HEK293 (cell line): ENCODE data around the gene TRMT61A.

Source experiments
- AEBP2 ChIP-seq: fragments of 450-650 bp; formaldehyde crosslinking; IDR thresholded peaks from 2 replicates; pipeline ENCODE4 v1.5.1; 2016; ENCODE audit warnings: missing biosample characterization, missing genetic modification characterization, borderline replicate concordance
- ELK4 ChIP-seq: IDR thresholded peaks from 2 replicates; pipeline ENCODE4 v1.6.1; 2011; ENCODE audit warnings: mild to moderate bottlenecking, low read depth, low read length, borderline replicate concordance
- FEZF1 ChIP-seq: fragments of 450-650 bp; formaldehyde crosslinking; IDR thresholded peaks from 2 replicates; pipeline ENCODE4 v1.5.1; 2016; ENCODE audit warnings: missing biosample characterization, missing genetic modification characterization
- HOXC10 ChIP-seq: sonication (generic); formaldehyde crosslinking; IDR thresholded peaks from 2 replicates; pipeline ENCODE4 v1.8.1; 2023; ENCODE audit warnings: mild to moderate bottlenecking, missing genetic modification reagents
- KLF7 ChIP-seq: fragments of 450-650 bp; formaldehyde crosslinking; IDR thresholded peaks from 2 replicates; pipeline ENCODE4 v1.5.1; 2016; ENCODE audit warnings: missing biosample characterization, missing genetic modification characterization, borderline replicate concordance
- KLF9 ChIP-seq: fragments of 450-650 bp; formaldehyde crosslinking; IDR thresholded peaks from 2 replicates; pipeline ENCODE4 v1.5.1; 2016; ENCODE audit warnings: missing biosample characterization, missing genetic modification characterization, low read depth
- PRDM6 ChIP-seq: fragments of 450-650 bp; formaldehyde crosslinking; IDR thresholded peaks from 2 replicates; pipeline ENCODE4 v1.5.1; 2017; ENCODE audit warnings: missing biosample characterization, missing genetic modification characterization
- REST ChIP-seq: fragments of 450-650 bp; formaldehyde crosslinking; IDR thresholded peaks from 2 replicates; pipeline ENCODE4 v1.5.1; 2016; ENCODE audit warnings: missing biosample characterization, missing genetic modification characterization
- ZBTB20 ChIP-seq: fragments of 450-650 bp; formaldehyde crosslinking; IDR thresholded peaks from 2 replicates; pipeline ENCODE4 v1.5.1; 2016; ENCODE audit warnings: missing biosample characterization, missing genetic modification characterization
- ZBTB21 ChIP-seq: fragments of 450-650 bp; formaldehyde crosslinking; IDR thresholded peaks from 2 replicates; pipeline ENCODE4 v1.5.1; 2017; ENCODE audit warnings: missing biosample characterization, missing genetic modification characterization
- ZBTB44 ChIP-seq: fragments of 450-650 bp; IDR thresholded peaks from 2 replicates; pipeline ENCODE4 v1.5.1; 2018; ENCODE audit warnings: missing biosample characterization, mild to moderate bottlenecking, missing genetic modification characterization
- ZBTB48 ChIP-seq: fragments of 450-650 bp; formaldehyde crosslinking; IDR thresholded peaks from 2 replicates; pipeline ENCODE4 v1.5.1; 2016; ENCODE audit warnings: missing biosample characterization, missing genetic modification characterization
- ZBTB7A ChIP-seq: fragments of 450-650 bp; formaldehyde crosslinking; IDR thresholded peaks from 2 replicates; pipeline ENCODE4 v1.5.1; 2016; ENCODE audit warnings: low read depth, missing biosample characterization, missing genetic modification characterization
- ZFHX2 ChIP-seq: fragments of 450-650 bp; formaldehyde crosslinking; conservative IDR thresholded peaks from 2 replicates; pipeline ENCODE4 v1.5.1; 2016; ENCODE audit warnings: missing biosample characterization, missing genetic modification characterization
- ZNF16 ChIP-seq: fragments of 450-650 bp; formaldehyde crosslinking; IDR thresholded peaks from 2 replicates; pipeline ENCODE4 v1.5.1; 2016; ENCODE audit warnings: low read depth, missing biosample characterization, missing genetic modification characterization
- ZNF202 ChIP-seq: fragments of 450-650 bp; formaldehyde crosslinking; IDR thresholded peaks from 2 replicates; pipeline ENCODE4 v1.5.1; 2016; ENCODE audit warnings: missing biosample characterization, missing genetic modification characterization, borderline replicate concordance
- ZNF280D ChIP-seq: fragments of 450-650 bp; formaldehyde crosslinking; IDR thresholded peaks from 2 replicates; pipeline ENCODE4 v1.5.1; 2016; ENCODE audit warnings: missing biosample characterization, missing genetic modification characterization
- ZNF292 ChIP-seq: fragments of 450-650 bp; formaldehyde crosslinking; IDR thresholded peaks from 2 replicates; pipeline ENCODE4 v1.5.1; 2016; ENCODE audit warnings: low read depth, missing biosample characterization, missing genetic modification characterization, borderline replicate concordance
- ZNF433 ChIP-seq: fragments of 450-650 bp; formaldehyde crosslinking; IDR thresholded peaks from 2 replicates; pipeline ENCODE4 v1.5.1; 2016; ENCODE audit warnings: missing biosample characterization, missing genetic modification characterization, low read depth
- ZNF544 ChIP-seq: fragments of 450-650 bp; formaldehyde crosslinking; IDR thresholded peaks from 2 replicates; pipeline ENCODE4 v1.5.0; 2017; ENCODE audit warnings: missing biosample characterization, missing genetic modification characterization
- ZNF549 ChIP-seq: fragments of 450-650 bp; IDR thresholded peaks from 2 replicates; pipeline ENCODE4 v1.5.1; 2018; ENCODE audit warnings: missing biosample characterization, missing genetic modification characterization, mild to moderate bottlenecking, inconsistent platforms, moderate library complexity
- ZNF561 ChIP-seq: fragments of 450-650 bp; IDR thresholded peaks from 2 replicates; pipeline ENCODE4 v1.5.1; 2018; ENCODE audit warnings: missing biosample characterization, missing genetic modification characterization, borderline replicate concordance
- ZNF600 ChIP-seq: fragments of 450-650 bp; formaldehyde crosslinking; IDR thresholded peaks from 2 replicates; pipeline ENCODE4 v1.5.1; 2016; ENCODE audit warnings: missing biosample characterization, missing genetic modification characterization
- ZNF658 ChIP-seq: fragments of 450-650 bp; formaldehyde crosslinking; IDR thresholded peaks from 2 replicates; pipeline ENCODE4; 2016; ENCODE audit warnings: missing biosample characterization, missing genetic modification characterization
- ZNF791 ChIP-seq: fragments of 450-650 bp; formaldehyde crosslinking; IDR thresholded peaks from 2 replicates; pipeline ENCODE4 v1.5.1; 2016; ENCODE audit warnings: missing biosample characterization, missing genetic modification characterization
- ZNF837 ChIP-seq: fragments of 450-650 bp; formaldehyde crosslinking; IDR thresholded peaks from 2 replicates; pipeline ENCODE4 v1.5.1; 2016; ENCODE audit warnings: missing biosample characterization, missing genetic modification characterization
- ZSCAN23 ChIP-seq: fragments of 450-650 bp; formaldehyde crosslinking; IDR thresholded peaks from 2 replicates; pipeline ENCODE4 v1.5.1; 2016; ENCODE audit warnings: missing biosample characterization, missing genetic modification characterization

The TRMT61A gene

GRCh38 chr14:103520657-103521437, 8.1 kb upstream of the TRMT61A start (continued):
- no peak for TF ChIP-seq ZNF433 (tag by site-specific recombination)
- peak; percentile 83 for TF ChIP-seq ZNF600 (tag by site-specific recombination)
- TF ChIP-seq ZNF837 (tag by site-specific recombination) = peak; percentile 87
- TF ChIP-seq ZNF549 (tag by site-specific recombination) = no peak
- peak; percentile 99 for TF ChIP-seq ZFHX2 (tag by site-specific recombination)
- no peak for TF ChIP-seq ZNF791 (tag by site-specific recombination)
- no peak for TF ChIP-seq ELK4
- peak; percentile 98 for TF ChIP-seq ZBTB21 (tag by site-specific recombination)
- no peak for TF ChIP-seq ZNF16 (tag by site-specific recombination)
- TF ChIP-seq ZBTB20 (tag by site-specific recombination) = peak; percentile 85
- peak; percentile 21; the same call in 1 of the 2 replicates for TF ChIP-seq PRDM6 (tag by site-specific recombination)
- no peak for TF ChIP-seq ZNF292
- no peak for TF ChIP-seq HOXC10 (CRISPR knock-in tag)
- TF ChIP-seq ZBTB44 (tag by site-specific recombination) = 0 out of 2 replicates have a peak, but pooled peaks have one; percentile 5
- peak; percentile 45; the same call in 1 of the 2 replicates for TF ChIP-seq FEZF1 (tag by site-specific recombination)
- TF ChIP-seq ZNF544 = no peak
- no peak for TF ChIP-seq AEBP2
- TF ChIP-seq ZNF658 (tag by site-specific recombination) = no peak
- peak; percentile 93; the same call in 1 of the 2 replicates for TF ChIP-seq ZNF561
- peak; percentile 91; the same call in 1 of the 2 replicates for TF ChIP-seq ZSCAN23 (tag by site-specific recombination)
- peak; percentile 91 for TF ChIP-seq KLF7 (tag by site-specific recombination)
- peak; percentile 77 for TF ChIP-seq REST (tag by site-specific recombination)
- TF ChIP-seq KLF9 (tag by site-specific recombination) = peak; percentile 98
- TF ChIP-seq ZNF280D (tag by site-specific recombination) = no peak
- TF ChIP-seq ZBTB7A (tag by site-specific recombination) = peak; percentile 100
- TF ChIP-seq ZNF202 = no peak
- peak; percentile 87 for TF ChIP-seq ZBTB48
